ES-I3 (cell line): ENCODE data around the gene RPS6KB2.
A peak's percentile ranks its signal among the peaks of the same experiment; 100 is the strongest.

Experiments used
- H3K36me3 ChIP-seq: 2 replicates; pipeline ENCODE4 v1.6.1; 2013; ENCODE audit warnings: mild to moderate bottlenecking, low read length, control low read depth, moderate library complexity; ENCODE audit not compliant: insufficient read depth
- H3K4me1 ChIP-seq: 2 replicates; pipeline ENCODE4 v1.6.1; 2013; ENCODE audit warnings: mild to moderate bottlenecking, control low read depth, low read length; ENCODE audit not compliant: insufficient read depth
- H3K9ac ChIP-seq: 2 replicates; pipeline ENCODE4 v1.6.1; 2013; ENCODE audit warnings: low read depth, mild to moderate bottlenecking, low read length, moderate library complexity
- H3K9me3 ChIP-seq: 2 replicates; pipeline ENCODE4 v1.6.1; 2013; ENCODE audit warnings: mild to moderate bottlenecking, low read length, moderate library complexity; ENCODE audit not compliant: control insufficient read depth, insufficient read depth

Gene RPS6KB2

DNA sequence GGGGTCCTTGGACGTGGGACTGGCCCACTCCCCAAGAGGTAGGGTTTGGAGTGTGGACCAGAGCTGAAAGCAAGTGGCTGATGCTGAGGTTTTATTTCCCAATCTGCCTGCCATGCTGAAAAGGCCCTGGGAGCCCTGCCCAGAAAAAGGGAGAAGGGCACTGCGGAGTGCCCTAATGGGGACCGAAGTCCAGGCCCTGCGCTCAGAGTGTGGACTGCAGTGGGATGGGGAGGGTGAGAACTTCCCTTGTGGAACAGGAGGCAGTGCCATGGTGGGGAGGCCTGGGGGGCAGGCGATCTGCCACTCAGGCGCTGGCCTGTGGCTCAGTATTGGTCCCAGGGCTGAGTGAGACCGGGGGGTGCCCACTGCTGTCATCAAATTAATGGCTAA is 19.9 kb downstream of the RPS6KB2 start:
- Histone ChIP-seq H3K9ac (no peak overlapping the region), H3K9me3 (no peaks in the 10 kb centered on the region), H3K4me1 (no peaks in the 10 kb centered on the region), H3K36me3 (no peaks in the 10 kb centered on the region)

DNA sequence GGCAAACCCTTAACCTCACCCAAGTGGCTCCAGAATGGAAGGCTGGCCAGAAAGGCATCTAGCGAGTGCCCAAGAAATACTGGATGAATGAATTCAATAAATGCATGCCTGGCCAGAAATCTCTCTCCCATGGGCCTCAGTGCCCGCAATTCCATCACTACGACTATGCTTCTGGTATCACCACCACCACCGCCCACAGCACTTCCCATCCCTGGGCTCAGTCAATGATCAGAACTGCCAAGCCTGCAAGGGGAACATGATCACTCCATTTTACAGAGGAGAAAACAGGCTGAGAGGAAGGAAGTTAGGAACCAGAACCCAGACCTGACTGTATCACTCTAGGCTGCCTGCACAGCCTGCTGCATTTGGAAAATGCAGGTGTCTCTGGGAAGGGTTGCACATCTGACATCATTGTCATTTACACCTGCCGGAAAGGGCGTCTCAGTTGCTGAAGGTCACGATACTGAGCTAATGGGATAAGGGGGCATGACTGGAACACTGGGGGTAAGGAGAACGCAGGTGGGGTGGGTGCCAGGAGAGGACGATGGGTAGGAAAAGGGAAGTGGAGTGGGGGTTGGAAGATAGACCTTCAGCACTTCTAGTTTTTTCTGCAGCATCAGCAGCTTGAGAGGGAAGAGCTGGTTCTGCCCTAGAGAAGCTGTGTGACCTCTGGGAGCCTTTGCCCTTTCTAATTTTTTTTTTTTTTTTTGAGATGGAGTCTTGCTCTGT is 21.0 kb downstream of the RPS6KB2 start:
- Histone ChIP-seq H3K9me3 (no peaks in the 10 kb centered on the region), H3K4me1 (no peaks in the 10 kb centered on the region), H3K9ac (no peak overlapping the region)

DNA sequence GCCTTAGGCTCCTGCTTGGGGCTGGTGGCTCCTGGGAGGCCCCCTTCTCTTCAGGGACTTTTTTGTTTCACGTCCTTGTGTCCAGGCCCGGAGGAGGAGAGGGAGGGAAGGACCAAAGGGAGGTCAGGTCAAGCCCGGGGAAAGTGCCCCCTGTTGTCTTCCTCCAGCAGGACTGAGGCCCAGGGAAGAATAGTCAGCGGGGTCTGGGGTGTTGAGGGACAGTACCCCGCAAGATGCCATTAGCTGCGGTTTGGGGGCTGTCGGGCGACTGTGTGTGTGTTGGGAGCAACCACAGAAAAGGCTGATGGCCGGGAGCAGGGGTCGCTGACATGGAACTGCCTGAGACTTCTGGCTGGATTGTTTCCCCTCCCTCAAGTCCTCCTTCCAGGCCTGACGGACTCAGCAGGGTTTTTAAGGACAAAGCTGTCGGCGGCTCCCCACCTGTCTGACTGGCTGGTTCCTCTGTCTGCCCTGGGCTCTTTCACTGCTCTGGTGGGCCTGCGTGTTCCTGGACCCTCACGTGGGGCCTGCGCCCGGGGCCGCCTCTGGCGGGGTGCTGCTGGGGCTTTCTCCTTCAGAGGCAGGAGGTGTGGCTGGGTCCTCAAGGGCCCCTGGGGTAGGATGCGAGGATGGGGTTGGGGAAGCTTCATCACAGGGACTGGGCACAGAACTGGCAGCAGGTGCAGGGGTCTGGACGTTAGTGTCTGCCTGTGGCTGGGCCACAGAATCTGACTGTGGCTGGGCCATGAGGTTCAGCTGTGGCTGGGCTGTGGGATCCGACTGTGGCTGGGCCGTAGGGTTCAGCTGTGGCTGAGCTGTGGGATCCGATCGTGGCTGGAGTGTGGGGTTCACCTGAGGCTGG is 22.7 kb downstream of the RPS6KB2 start:
- Histone ChIP-seq H3K36me3 (no peaks in the 10 kb centered on the region), H3K4me1 (no peaks in the 10 kb centered on the region), H3K9ac (no peak overlapping the region), H3K9me3 (no peaks in the 10 kb centered on the region)

More for the DNA sequence above, 21.0 kb downstream of the RPS6KB2 start:
- no peaks in the 10 kb centered on the region for H3K36me3 ChIP-seq

DNA sequence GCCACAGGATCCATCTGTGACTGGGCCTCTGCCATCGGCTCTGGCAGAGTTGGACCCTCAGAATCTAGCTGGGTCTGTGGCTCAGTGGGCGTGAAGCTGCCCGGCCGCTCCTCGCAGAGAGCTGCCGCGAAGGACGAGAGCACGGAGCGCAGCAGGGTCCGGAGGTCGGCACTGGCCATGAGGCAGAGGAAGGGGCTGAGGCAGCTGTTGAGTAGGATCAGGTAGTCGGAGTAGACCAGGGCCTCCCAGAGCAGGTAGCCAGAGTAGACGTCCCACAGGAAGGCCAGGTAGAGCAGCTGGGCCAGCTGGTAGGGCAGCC is 23.3 kb downstream of the RPS6KB2 start:
- H3K36me3 ChIP-seq: no peaks in the 10 kb centered on the region
- H3K9ac ChIP-seq: no peak overlapping the region
- no peaks in the 10 kb centered on the region for H3K9me3 ChIP-seq
- H3K4me1 ChIP-seq: no peaks in the 10 kb centered on the region

DNA sequence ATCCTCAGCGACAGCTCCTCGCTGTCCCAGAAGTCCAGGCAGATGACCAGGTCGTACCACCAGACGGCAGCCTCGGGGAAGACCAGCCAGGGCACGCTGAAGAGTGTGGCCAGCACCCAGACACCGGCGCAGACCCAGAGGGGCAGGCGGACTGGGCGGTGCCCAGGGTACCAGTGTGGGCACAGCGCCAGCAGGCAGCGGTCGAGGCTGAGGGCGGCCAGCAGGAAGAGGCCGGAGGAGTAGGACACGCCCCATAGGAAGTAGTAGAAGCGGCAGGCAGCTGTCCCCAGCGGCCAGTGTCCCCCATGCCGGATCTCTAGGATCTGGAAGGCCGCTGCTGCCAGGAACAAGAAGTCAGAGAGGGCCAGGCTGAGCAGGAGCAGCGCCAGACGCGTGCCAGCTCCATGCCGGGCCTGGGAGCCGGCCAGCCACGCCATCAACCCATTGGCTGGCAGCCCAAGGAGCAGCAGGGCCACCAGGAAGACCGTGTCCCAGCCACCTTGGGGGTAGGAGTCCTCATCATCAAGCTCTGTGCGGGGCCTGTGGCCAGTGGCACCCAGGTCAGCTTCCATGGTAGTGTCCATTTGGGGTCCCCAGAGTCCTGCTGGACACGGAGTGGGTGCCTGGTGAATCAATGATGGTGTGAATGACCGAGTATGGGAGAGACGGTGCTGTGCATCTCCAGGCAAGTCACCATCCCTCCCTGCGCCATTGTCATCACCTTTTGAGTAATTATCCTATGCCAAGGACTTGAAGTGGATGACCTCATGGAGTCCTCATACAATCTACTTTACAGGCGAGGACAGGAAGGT is 24.1 kb downstream of the RPS6KB2 start, which contains the start of gene GPR152:
TSS of gene GPR152 (minus strand) at position 589 of the 812 bp plus-strand sequence. CDS start at position 584, 5 bp downstream.
- no peaks in the 10 kb centered on the region for H3K9me3 ChIP-seq
- H3K4me1 ChIP-seq: no peaks in the 10 kb centered on the region
- H3K36me3 ChIP-seq: no peaks in the 10 kb centered on the region
- H3K9ac ChIP-seq: no peak within 1 kb of the TSS

DNA sequence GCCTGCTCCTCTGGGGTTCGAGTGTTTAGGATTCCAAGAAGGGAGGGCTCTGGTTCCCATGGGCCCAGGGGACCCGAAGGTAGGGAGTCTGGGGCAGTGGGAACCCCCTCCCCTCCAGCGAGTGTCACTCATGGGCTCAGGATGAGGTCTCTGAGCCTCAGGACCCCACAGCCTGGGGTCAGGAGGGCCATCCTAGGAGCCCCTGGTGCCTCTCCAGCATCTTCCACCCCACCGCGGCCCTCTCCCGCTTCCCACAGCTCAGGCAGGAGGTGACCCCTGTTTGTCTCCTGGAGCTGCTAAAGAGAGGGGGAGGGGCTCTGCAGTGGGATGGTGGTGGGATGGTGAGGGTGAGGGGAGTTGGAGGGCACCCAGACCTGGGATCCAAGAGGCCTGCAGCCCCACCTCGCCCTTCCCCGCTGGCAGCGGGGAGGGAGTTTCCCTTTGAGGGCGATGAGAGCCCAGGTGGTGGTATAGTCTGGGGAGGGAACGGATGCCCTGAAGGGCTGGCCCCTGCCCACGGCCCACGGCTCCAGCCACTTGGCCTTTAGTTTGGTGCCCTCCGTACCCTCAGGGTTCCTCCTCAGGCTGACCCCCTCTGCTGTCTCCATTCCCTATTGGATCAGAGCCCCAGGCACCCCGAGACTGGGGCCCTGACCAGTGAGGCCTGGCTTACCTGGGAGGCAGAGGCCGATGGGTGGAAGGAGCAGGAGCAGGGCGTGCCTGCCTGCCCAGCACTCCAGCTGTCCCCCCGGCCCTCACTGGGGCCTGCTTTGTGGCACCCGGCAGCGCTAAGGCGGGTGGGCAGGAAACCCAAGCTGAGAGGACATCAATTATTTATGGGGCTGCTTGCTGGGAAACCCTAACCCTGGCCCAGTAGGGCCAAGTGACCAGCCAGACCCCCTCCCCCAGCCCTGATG is 25.8 kb downstream of the RPS6KB2 start:
- H3K36me3 ChIP-seq: no peaks in the 10 kb centered on the region
- H3K9ac ChIP-seq: no peak overlapping the region
- H3K9me3 ChIP-seq: no peaks in the 10 kb centered on the region
- H3K4me1 ChIP-seq: no peaks in the 10 kb centered on the region

DNA sequence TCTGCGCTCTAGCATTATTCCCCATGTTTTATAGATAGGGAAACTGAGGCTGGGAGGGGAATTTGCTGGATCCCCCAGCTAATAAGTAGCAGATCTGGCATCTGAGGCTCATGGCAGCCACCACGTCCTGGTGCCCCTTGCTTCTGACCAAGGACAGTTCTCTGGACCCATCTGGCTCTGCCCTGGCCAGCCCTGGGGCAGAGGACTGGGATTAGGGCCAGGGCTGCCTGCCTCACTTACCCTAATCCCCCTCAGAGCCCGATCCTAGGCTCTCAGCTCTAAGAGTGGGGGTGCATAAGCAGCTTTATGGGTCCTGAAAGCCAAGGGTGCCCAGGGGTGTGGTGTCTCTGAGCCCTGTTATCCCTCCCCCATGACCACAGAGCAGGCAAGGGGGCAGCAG is 26.8 kb downstream of the RPS6KB2 start, which contains the start of gene CABP4:
TSS of gene CABP4 (plus strand) at position 301 of the 400 bp plus-strand sequence. CDS start at position 371, 70 bp downstream.
- H3K4me1 ChIP-seq: no peaks in the 10 kb centered on the region
- H3K9ac ChIP-seq: no peak within 1 kb of the TSS
- no peaks in the 10 kb centered on the region for H3K9me3 ChIP-seq
- no peaks in the 10 kb centered on the region for H3K36me3 ChIP-seq

DNA sequence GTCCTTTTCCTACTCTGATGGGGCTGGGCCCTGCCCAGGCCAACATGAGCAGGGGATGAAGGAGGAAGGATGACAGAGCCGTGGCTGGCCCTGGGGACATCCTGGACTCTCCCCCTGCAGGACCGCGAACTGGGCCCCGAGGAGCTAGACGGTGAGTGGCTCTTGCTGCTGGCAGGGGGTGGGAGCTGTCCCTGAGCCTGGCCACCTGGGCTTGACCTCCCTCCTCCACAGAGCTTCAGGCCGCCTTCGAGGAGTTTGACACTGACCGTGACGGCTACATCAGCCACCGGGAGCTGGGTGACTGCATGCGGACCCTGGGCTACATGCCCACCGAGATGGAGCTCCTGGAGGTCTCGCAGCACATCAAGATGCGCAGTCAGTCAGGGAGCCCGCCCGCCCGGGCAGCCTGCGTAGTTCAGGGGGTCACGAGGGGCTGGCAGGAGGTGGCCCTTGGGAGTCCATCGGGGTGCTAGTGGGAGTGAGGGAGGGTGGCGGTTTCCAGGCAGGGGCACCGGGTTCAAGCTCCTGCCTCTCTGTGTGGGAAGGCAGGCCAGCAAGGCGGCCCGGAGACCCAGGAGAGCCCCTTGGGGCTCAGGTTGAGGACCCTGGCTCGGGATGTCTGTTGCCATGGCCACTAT is 27.9 kb downstream of the RPS6KB2 start:
- Histone ChIP-seq H3K9me3 (no peaks in the 10 kb centered on the region), H3K36me3 (no peaks in the 10 kb centered on the region), H3K4me1 (no peaks in the 10 kb centered on the region), H3K9ac (no peak overlapping the region)

DNA sequence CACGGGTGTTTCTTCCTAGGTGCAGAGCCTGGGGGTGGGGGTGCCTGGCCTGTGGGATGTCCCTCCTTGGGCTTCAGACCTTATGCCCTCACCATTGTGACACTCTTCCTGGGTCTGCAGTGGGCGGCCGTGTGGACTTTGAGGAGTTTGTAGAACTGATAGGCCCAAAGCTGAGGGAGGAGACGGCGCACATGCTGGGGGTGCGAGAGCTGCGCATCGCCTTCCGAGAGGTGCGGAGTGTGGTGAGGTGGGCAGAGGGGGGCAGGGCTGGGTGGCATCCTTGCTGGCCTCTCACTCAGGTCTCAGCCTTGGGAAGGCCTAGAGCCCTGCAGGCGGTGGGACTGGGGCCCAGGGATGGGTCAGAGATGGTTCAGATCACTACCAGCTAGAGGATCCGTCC is 29.2 kb downstream of the RPS6KB2 start:
- Histone ChIP-seq H3K9ac (no peak overlapping the region), H3K9me3 (no peaks in the 10 kb centered on the region), H3K36me3 (no peaks in the 10 kb centered on the region), H3K4me1 (no peaks in the 10 kb centered on the region)

DNA sequence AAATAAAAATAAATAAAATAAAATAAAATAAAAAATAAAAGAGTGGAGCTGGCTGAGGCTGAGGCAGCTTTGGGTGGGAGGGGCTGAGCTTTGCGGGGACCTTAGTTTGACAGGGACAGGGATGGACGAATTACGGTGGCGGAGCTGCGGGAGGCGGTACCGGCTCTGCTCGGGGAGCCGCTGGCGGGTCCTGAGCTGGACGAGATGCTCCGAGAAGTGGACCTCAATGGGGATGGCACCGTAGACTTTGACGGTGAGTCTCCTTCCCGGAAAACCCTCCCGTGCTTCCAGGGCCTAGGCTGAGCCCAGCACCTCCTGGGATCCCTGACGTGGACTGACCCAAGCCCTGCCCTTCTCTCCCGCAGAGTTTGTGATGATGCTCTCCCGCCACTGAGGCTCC is 30.0 kb downstream of the RPS6KB2 start:
- Histone ChIP-seq H3K9ac (no peak overlapping the region), H3K9me3 (no peaks in the 10 kb centered on the region)

DNA sequence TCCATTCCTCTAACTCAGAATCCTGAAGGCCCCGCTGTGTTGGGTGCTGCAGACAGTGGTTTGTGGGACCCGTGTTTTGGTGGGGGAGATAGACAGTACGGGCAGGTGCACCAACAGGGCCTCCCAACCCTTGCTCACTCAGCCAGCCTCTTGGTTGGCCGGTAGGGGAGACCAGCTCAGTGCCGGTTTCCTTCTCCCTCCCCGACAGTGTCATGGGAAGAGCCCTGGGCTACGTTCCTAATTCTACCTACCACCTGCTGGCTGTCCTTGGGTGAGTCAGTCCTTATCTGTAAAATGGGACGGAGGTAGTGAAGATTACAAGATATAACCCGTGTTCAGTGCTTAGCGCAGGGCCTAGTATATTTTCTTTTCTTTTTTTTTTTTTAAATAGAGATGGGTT is 34.9 kb downstream of the RPS6KB2 start:
- peaks cover 3% of the 10 kb centered on the region for H3K4me1 ChIP-seq
- no peaks in the 10 kb centered on the region for H3K9me3 ChIP-seq
- no peak overlapping the region for H3K9ac ChIP-seq
- no peaks in the 10 kb centered on the region for H3K36me3 ChIP-seq

More for the DNA sequence above, 30.0 kb downstream of the RPS6KB2 start:
- Histone ChIP-seq H3K4me1 (no peaks in the 10 kb centered on the region; the same call in 1 of the 2 replicates), H3K36me3 (no peaks in the 10 kb centered on the region)

DNA sequence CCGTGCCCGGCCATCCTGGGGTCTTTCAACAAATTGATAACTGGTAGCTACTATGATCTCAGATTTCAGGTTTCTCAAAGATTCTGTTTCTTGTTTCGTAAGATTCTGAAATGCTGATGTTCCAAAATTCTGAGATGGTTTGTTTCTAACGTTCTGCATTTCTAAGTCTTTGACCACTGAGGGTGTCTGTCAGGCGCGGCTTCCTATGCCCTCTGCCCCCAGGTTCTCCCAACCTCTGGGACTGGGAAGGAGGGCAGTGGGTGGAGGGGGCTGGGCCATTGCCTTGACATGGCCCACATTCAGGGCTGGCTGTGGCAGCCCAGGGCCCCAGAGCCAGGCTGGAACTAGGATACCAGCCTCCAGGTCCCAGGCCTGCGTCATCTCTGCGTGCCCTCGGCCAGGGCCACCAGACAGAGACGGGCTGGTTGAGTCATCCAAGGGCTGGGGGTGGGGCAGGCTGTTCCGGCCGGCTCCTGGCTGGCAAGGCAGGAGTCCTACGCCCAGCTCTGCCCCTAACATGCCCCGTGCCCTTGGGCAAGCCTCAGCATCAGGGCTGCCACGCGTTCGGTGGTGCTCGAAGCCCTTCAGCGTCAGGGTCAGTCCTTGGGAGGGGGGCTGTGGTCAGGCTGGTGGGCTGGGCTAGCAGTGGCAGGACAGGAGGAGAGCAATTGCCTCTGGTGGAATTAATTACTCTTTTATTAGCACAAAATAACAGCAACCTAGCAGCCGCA is 35.6 kb downstream of the RPS6KB2 start:
- Histone ChIP-seq H3K4me1 (peaks cover 3% of the 10 kb centered on the region), H3K36me3 (no peaks in the 10 kb centered on the region), H3K9ac (peak overlapping the region; percentile 61; the same call in 1 of the 2 replicates), H3K9me3 (no peaks in the 10 kb centered on the region)
